T-helper 1 cell treated with Interleukin-12 subunit alpha and Interleukin-12 subunit beta and Interleukin-4 antibody, amounts not matched to agents 30 ng/mL and 1 ng/mL, for 36 hours (primary cell): ENCODE data around the gene EIF3K. TPM values are rescaled to one million over a fixed set of nuclear protein-coding genes. Genes with fewer than 3 reads are reported as not detected.

Source experiments
- intact Hi-C: fragments of 100-400 bp; cut with micrococcal nuclease; formaldehyde crosslinking; loops from one replicate; pipeline ENCODE4 v1.15.1; 2024
- total RNA-seq: library from RNA; stranded (reverse); gene quantifications from 2 replicates; pipeline ENCODE4 v1.2.3, GENCODE V29; 2022

Gene EIF3K
- total RNA-seq, 1 donor from 2014 or later, result 313 TPM

- intact Hi-C loops, result loop anchor here (10.0 kb wide), 1 partner anchor 49 kb away; no protein-coding TSS in a partner anchor
These were observed 64.5 kb downstream of the EIF3K start for GRCh38 chr19:38683393-38684077.

GRCh38 chr19:38684078-38684861, 65.3 kb downstream of the EIF3K start:
- intact Hi-C loops, result loop anchor here (10.0 kb wide), 1 partner anchor 49 kb away; no protein-coding TSS in a partner anchor

GRCh38 chr19:38684862-38685665, 66.1 kb downstream of the EIF3K start:
- intact Hi-C loops, result loop anchor here (10.0 kb wide), 1 partner anchor 50 kb away; no protein-coding TSS in a partner anchor

GRCh38 chr19:38685666-38686529, 66.9 kb downstream of the EIF3K start:
- intact Hi-C loops, result loop anchor here (1.0 to 10.0 kb wide), 2 partner anchors 8 to 51 kb away; no protein-coding TSS in a partner anchor

GRCh38 chr19:38686530-38686888, 67.5 kb downstream of the EIF3K start:
- intact Hi-C loops, result loop anchor here (1.0 to 10.0 kb wide), 2 partner anchors 8 to 52 kb away; no protein-coding TSS in a partner anchor

Other genes with a start within 250 kb of the EIF3K start
- 208 and 214 TPM in 2 replicates for gene PSMD8, start 244.6 kb upstream of the EIF3K start, total RNA-seq
- gene GGN, start 231.2 kb upstream of the EIF3K start, total RNA-seq, result 0.27 TPM in 1 of 2 replicates, not detected in the other
- gene SPRED3, start 230.5 kb upstream of the EIF3K start, total RNA-seq, result 2.0 and 2.1 TPM in 2 replicates
- 33.2 and 35.0 TPM in 2 replicates for gene FAM98C, start 216.1 kb upstream of the EIF3K start, total RNA-seq
- 0.51 and 0.86 TPM in 2 replicates for gene RASGRP4, start 193.0 kb upstream of the EIF3K start, total RNA-seq
- gene RYR1, start 185.5 kb upstream of the EIF3K start, total RNA-seq, result 2.3 and 2.9 TPM in 2 replicates
- 307 and 314 TPM in 2 replicates for gene MAP4K1, start 1.2 kb upstream of the EIF3K start, total RNA-seq
- 435 and 443 TPM in 2 replicates for gene ACTN4, start 28.5 kb downstream of the EIF3K start, total RNA-seq
- 4.4 and 4.7 TPM in 2 replicates for gene CAPN12, start 125.3 kb downstream of the EIF3K start, total RNA-seq
- gene LGALS7, start 154.3 kb downstream of the EIF3K start, total RNA-seq, result not detected in 2 replicates
- gene LGALS7B, start 170.0 kb downstream of the EIF3K start, total RNA-seq, result not detected in 2 replicates
- 1.6 and 1.8 TPM in 2 replicates for gene LGALS4, start 193.8 kb downstream of the EIF3K start, total RNA-seq
- gene ECH1, start 212.6 kb downstream of the EIF3K start, total RNA-seq, result 152 and 154 TPM in 2 replicates
- 515 and 536 TPM in 2 replicates for gene HNRNPL, start 230.8 kb downstream of the EIF3K start, total RNA-seq